Jurkat, Clone E6-1 (cell line): ENCODE data around the gene TCEAL6. TPM values are rescaled to one million over a fixed set of nuclear protein-coding genes. Genes with fewer than 3 reads are reported as not detected.
"Not testable (repeated sequence)": the region's sequence is repeated elsewhere in the genome, so short reads cannot be mapped to it uniquely, and the experiment has no call there.

Experiments used
- DNase-seq: peaks from one replicate; pipeline ENCODE4 v3.0.0-alpha.2; 2011; ENCODE audit warnings: low read depth, low spot score
- H3K4me3 ChIP-seq: 2 replicates; pipeline ENCODE4 v1.5.1; 2011; ENCODE audit warnings: mild to moderate bottlenecking, low read length, control low read depth, moderate library complexity
- polyA plus RNA-seq: library from polyadenylated mRNA; unstranded; fragments of >200 nt; gene quantifications from one replicate; pipeline ENCODE4 v1.2.1, GENCODE V29; 2012; ENCODE audit warnings: missing spikeins; ENCODE audit not compliant: insufficient read length, insufficient read depth

The TCEAL6 gene
- polyA plus RNA-seq, result not detected

GRCh38 chrX:102142274-102142673, at the start of gene TCEAL6:
Gene TCEAL6 (minus strand): TSS chrX:102142481.
- DNase-seq, H3K4me3 ChIP-seq: not testable (repeated sequence)

GRCh38 chrX:102185967-102186720, 43.9 kb upstream of the TCEAL6 start:
- no peak overlapping the region for H3K4me3 ChIP-seq
- no peak for DNase-seq

- peak; percentile 63 for DNase-seq
- peak within 1 kb of the TSS; percentile 65 for H3K4me3 ChIP-seq
These were observed 13.5 kb upstream of the TCEAL6 start, which contains the start of gene BEX5 for GRCh38 chrX:102155806-102156179. Gene BEX5 (minus strand): TSS chrX:102155977. CDS start chrX:102154265, 1,712 bp downstream.

GRCh38 chrX:102154900-102155805, 12.9 kb upstream of the TCEAL6 start:
- H3K4me3 ChIP-seq, result peak overlapping the region; percentile 65
- DNase-seq, result no peak

GRCh38 chrX:102154218-102154860, 12.1 kb upstream of the TCEAL6 start:
- H3K4me3 ChIP-seq, result peak overlapping the region; percentile 65
- DNase-seq, result no peak

- not testable (repeated sequence) for DNase-seq, H3K4me3 ChIP-seq
These were observed 650 bp downstream of the TCEAL6 start for GRCh38 chrX:102141631-102142030.

- DNase-seq, H3K4me3 ChIP-seq: not testable (repeated sequence)
These were observed 1.4 kb downstream of the TCEAL6 start for GRCh38 chrX:102140876-102141275.

GRCh38 chrX:102138064-102138463, 4.2 kb downstream of the TCEAL6 start:
- no peak for DNase-seq
- H3K4me3 ChIP-seq, result no peak overlapping the region

- H3K4me3 ChIP-seq, result no peak overlapping the region
- DNase-seq, result no peak
These were observed 12.8 kb downstream of the TCEAL6 start for GRCh38 chrX:102129473-102129872.

GRCh38 chrX:102126863-102127262, 15.4 kb downstream of the TCEAL6 start:
- no peak overlapping the region for H3K4me3 ChIP-seq
- no peak for DNase-seq

GRCh38 chrX:102126080-102126818, 16.0 kb downstream of the TCEAL6 start:
- not testable (repeated sequence) for DNase-seq, H3K4me3 ChIP-seq

GRCh38 chrX:102125436-102125835, 16.8 kb downstream of the TCEAL6 start, which contains the start of gene TCEAL2:
Gene TCEAL2 (plus strand): TSS chrX:102125679. CDS start chrX:102126831, 1,152 bp downstream.
- not testable (repeated sequence) for H3K4me3 ChIP-seq

GRCh38 chrX:102125014-102125413, 17.3 kb downstream of the TCEAL6 start:
- DNase-seq, H3K4me3 ChIP-seq: not testable (repeated sequence)

More at GRCh38 chrX:102125436-102125835, 16.8 kb downstream of the TCEAL6 start, which contains the start of gene TCEAL2:
- not testable (repeated sequence) for DNase-seq

- no peak overlapping the region for H3K4me3 ChIP-seq
- no peak for DNase-seq
These were observed 26.5 kb downstream of the TCEAL6 start for GRCh38 chrX:102115748-102116147.

- H3K4me3 ChIP-seq, result no peak overlapping the region
- no peak for DNase-seq
These were observed 28.9 kb downstream of the TCEAL6 start for GRCh38 chrX:102113367-102113766.
